PFSK-1 (cell line): ENCODE measurements around the gene CAV1.

ENCODE experiments used
- FOXP2 ChIP-seq: optimal IDR thresholded peaks from 2 replicates; pipeline ENCODE3; 2011; ENCODE audit warnings: borderline replicate concordance, control low read depth, inconsistent platforms; ENCODE audit not compliant: insufficient read depth; ENCODE audit errors: extremely low read length, extremely low read depth
- POLR2AphosphoS5 ChIP-seq: IDR thresholded peaks from 2 replicates; pipeline ENCODE4 v1.6.1; 2012; ENCODE audit warnings: low read depth, mild to moderate bottlenecking, control low read depth, low read length, moderate library complexity
- REST ChIP-seq, 2 experiments: IDR thresholded peaks; 2 replicates each; pipeline versions ENCODE4 v1.6.1 to v1.8.0; 2011 to 2012; ENCODE audit warnings: low read depth in 2 of 2, low read length in 2 of 2, control low read depth in 1 of 2, inconsistent platforms in 1 of 2, mild to moderate bottlenecking in 1 of 2, moderate library complexity in 1 of 2; ENCODE audit not compliant: insufficient read depth in 1 of 2
- SIN3A ChIP-seq: IDR thresholded peaks from 2 replicates; pipeline ENCODE4 v1.6.1; 2012; ENCODE audit warnings: mild to moderate bottlenecking, low read length, moderate library complexity, borderline replicate concordance; ENCODE audit not compliant: insufficient read depth
- TAF1 ChIP-seq: IDR thresholded peaks from 2 replicates; pipeline ENCODE4 v1.6.1; 2012; ENCODE audit warnings: low read length, control low read depth, borderline replicate concordance; ENCODE audit not compliant: insufficient read depth

GRCh38 chr7:116518961-116519360, 5.9 kb upstream of the CAV1 start:
- TF ChIP-seq REST (IDR thresholded peaks at IDR 0.05; ENCODE audit: insufficient read depth in 1 of 2, low read depth in 2 of 2, low read length in 2 of 2) (no peak), SIN3A (no peak), TAF1 (no peak), POLR2AphosphoS5 (no peak), FOXP2 (no peak)
